Measurements from ENCODE around the gene CDC5L.
A peak's percentile ranks its signal among the peaks of the same experiment; 100 is the strongest.

CDC5L gene

DNA sequence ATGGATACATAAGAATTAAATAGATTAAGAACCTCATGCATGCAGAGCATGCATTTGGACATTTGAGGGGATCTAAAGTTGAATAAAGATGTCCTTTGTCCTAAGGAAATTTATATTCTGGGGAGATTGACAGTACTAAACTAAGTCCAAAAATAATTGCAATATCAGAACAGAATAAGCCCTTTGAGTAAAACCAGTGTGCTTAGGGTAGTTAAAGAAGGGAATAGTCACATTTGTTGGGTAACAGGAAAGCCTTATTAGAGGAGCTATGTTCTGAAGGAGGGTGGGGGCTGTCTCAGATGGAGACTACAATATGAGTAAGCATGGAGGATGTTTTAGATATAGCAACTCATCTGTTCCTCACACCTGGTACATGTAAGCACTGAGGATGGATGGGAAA lies 35.8 kb downstream of the CDC5L start:
- TF ChIP-seq CTCF (IDR thresholded peaks at IDR 0.05) = no peak

DNA sequence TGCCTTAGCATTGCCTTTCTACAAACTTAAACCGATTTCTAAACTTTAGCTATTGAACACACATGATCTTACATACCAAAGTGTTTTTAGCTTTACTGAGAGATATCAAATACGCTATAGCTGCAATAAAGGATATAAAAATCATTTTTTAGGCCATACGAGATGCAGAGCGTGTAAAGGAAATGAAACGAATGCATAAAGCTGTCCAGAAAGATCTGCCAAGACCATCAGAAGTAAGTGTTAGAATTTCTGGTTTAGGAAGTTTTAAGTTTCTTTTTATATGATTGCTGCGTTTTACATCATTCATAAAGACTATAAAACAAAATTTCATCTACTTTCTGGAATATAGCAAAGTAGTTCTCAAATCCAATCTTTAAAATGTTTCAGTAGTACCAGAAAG lies 38.4 kb downstream of the CDC5L start:
- no peak for TF ChIP-seq CTCF (IDR thresholded peaks at IDR 0.05)

- no peak for TF ChIP-seq CTCF (IDR thresholded peaks at IDR 0.05)
Measured at GRCh38 chr6:44428682-44429081, 41.2 kb downstream of the CDC5L start.

DNA sequence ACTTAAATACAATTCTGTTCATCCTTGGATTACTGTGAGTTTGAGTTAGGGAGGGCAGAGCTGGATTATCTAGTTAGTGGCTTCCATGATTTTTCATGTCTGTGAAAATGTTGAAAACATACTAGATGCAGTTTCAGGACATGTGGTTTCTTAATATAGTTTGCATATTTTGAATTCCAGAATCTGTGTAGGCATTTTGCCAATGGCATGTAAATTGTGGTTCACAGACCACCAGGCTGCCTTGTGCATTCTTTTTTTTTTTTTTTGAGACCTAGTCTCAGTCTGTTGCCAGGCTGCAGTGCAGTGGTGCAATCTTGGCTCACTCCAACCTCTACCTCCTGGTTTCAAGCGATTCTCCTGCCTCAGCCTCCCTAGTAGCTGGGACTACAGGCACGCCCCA lies 42.8 kb downstream of the CDC5L start:
- TF ChIP-seq CTCF (IDR thresholded peaks at IDR 0.05) = no peak

DNA sequence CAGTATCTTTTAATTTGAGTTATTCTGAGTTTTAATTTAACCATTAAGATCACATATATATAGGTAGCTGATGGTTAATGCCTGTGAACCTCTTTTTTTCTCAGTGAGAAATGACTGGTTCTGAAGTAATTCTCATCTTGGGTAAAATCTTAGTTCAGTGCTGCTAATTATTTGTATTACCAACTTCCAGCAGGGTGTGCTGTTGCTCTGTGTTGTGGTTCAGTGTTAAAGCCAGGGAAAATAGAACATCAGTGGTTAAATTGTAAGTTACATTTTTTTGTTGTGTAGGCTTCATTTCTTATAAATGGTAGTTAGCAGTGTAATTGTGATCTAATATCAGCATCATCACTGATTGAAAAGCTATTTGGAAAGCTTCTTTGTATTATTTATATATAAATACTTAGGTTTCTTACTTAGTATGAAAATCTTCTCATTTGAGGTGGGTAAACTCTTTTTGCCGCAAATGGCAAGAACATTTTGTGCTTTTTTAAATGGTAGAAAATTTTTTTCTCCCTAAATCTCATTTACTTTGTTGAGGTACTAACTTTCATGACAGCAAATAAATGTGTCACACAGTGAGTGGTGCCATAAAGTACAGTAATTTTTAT lies 43.7 kb downstream of the CDC5L start:
- TF ChIP-seq CTCF (IDR thresholded peaks at IDR 0.05) = peak; percentile 64

- no peak for TF ChIP-seq CTCF (IDR thresholded peaks at IDR 0.05)
Measured at GRCh38 chr6:44432227-44432626, 44.7 kb downstream of the CDC5L start.

DNA sequence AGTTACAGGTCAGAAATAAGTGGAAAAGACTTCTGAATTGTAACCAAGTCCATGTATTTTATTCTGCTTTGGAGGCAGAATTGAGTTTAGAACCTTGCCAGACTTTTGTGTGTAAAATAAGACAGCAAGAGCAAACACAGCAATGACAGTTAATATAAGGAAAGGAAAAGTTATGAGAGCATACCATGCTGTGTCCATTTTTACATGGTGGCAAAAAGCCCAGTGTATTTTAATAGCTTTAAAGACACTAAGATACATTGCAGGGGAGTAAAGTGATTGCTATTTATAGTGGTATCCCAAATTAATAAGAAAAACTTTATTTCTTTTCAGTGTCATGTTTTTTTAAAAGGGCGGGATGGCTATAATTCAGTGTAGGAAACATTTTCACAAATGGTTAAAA lies 45.2 kb downstream of the CDC5L start:
- no peak for TF ChIP-seq CTCF (IDR thresholded peaks at IDR 0.05)

- no peak for TF ChIP-seq CTCF (IDR thresholded peaks at IDR 0.05)
Measured at GRCh38 chr6:44435500-44435899, 48.0 kb downstream of the CDC5L start.
